SU-DHL-6 (cell line): ENCODE measurements around the gene PEX10.

Experiments
- EZH2phosphoT487 ChIP-seq: fragments of 200-600 bp; sonication (generic), shearing (Covaris generic); conservative IDR thresholded peaks from 2 replicates; pipeline ENCODE4 v1.6.1; 2018; ENCODE audit warnings: mild to moderate bottlenecking, antibody characterized with exemption, low read length, moderate library complexity, mixed read lengths
- TF ChIP-seq, protein P1 (sequence below): fragments of 200-600 bp; sonication (generic); IDR thresholded peaks from one replicate; pipeline ENCODE4 v1.5.1; 2017; ENCODE audit warnings: antibody characterized with exemption, mild to moderate bottlenecking, low read length, moderate library complexity; ENCODE audit not compliant: insufficient read depth, poor library complexity, severe bottlenecking

DNA sequence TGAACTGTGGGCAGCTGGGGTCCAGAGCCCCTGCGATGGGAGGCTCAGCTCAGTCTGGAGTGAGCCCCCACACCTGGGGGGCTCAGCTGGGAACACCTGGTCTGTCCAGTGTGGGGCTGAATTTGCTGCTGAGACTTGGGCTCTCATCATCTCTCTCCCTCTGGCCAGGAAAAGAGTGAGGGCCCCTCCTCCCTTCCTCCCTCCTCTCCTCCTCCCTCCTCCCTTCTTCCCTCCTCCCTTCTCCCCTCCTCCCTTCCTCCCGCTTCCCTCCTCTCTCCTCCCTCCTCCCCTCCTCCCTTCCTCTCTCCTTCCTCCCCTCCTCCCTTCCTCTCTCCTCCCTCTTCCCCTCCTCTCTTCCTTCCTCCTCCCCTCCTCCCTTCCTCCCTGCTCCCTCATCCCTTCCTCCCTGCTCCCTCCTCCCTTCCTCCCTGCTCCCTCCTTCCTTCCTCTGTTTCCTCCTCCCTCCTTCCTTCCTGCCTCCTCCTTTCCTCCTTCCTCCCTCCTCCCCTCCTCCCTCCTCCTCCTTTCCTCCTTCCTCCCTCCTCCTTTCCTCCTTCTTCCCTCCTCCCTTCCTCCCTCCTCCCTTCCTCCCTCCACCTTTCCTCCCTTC, 23.5 kb upstream of the PEX10 start:
- TF ChIP-seq, protein P1, sequence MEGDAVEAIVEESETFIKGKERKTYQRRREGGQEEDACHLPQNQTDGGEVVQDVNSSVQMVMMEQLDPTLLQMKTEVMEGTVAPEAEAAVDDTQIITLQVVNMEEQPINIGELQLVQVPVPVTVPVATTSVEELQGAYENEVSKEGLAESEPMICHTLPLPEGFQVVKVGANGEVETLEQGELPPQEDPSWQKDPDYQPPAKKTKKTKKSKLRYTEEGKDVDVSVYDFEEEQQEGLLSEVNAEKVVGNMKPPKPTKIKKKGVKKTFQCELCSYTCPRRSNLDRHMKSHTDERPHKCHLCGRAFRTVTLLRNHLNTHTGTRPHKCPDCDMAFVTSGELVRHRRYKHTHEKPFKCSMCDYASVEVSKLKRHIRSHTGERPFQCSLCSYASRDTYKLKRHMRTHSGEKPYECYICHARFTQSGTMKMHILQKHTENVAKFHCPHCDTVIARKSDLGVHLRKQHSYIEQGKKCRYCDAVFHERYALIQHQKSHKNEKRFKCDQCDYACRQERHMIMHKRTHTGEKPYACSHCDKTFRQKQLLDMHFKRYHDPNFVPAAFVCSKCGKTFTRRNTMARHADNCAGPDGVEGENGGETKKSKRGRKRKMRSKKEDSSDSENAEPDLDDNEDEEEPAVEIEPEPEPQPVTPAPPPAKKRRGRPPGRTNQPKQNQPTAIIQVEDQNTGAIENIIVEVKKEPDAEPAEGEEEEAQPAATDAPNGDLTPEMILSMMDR: no peak
- no peak for TF ChIP-seq EZH2phosphoT487
